Astrocyte (in vitro differentiated cells and primary cell): ENCODE measurements around the gene L1CAM. TPM values are rescaled to one million over a fixed set of nuclear protein-coding genes. Genes with fewer than 3 reads are reported as not detected.

Experiments
- DNase-seq: peaks from one replicate; pipeline ENCODE4 v3.0.0-alpha.2; 2010; ENCODE audit warnings: low read depth
- FAIRE-seq: peaks from 2 replicates; lab custom pipeline; 2011; peaks lifted over from hg19 to GRCh38; lab: Jason Lieb, UNC
- H2AFZ ChIP-seq: 2 replicates; pipeline ENCODE4 v1.6.0; 2012; ENCODE audit warnings: low read depth, low read length, inconsistent platforms
- H3K27ac ChIP-seq: 2 replicates; pipeline ENCODE4 v1.5.1; 2011; ENCODE audit warnings: low read depth, low read length, inconsistent platforms
- H3K27me3 ChIP-seq: 2 replicates; pipeline ENCODE4 v1.6.0; 2011; ENCODE audit warnings: low read length, inconsistent platforms; ENCODE audit not compliant: insufficient read depth
- H3K36me3 ChIP-seq: 2 replicates; pipeline ENCODE4 v1.5.1; 2011; ENCODE audit warnings: low read length, inconsistent platforms; ENCODE audit not compliant: insufficient read depth
- H3K4me1 ChIP-seq: 2 replicates; pipeline ENCODE4 v1.5.1; 2011; ENCODE audit warnings: low read length, inconsistent platforms; ENCODE audit not compliant: insufficient read depth
- H3K4me2 ChIP-seq: 2 replicates; pipeline ENCODE4 v1.6.0; 2012; ENCODE audit warnings: low read length, inconsistent platforms
- H3K4me3 ChIP-seq: 2 replicates; pipeline ENCODE4 v1.5.1; 2011; ENCODE audit warnings: low read depth, mild to moderate bottlenecking, low read length, inconsistent platforms; ENCODE audit not compliant: insufficient read depth
- H3K79me2 ChIP-seq: 2 replicates; pipeline ENCODE4 v1.6.0; 2012; ENCODE audit warnings: mild to moderate bottlenecking, low read length, inconsistent platforms; ENCODE audit not compliant: insufficient read depth
- H3K9ac ChIP-seq: 2 replicates; pipeline ENCODE4 v1.6.0; 2012; ENCODE audit warnings: mild to moderate bottlenecking, low read length, inconsistent platforms
- H3K9me3 ChIP-seq: 2 replicates; pipeline ENCODE4 v1.5.1; 2012; ENCODE audit warnings: low read depth, mild to moderate bottlenecking, low read length, inconsistent platforms; ENCODE audit not compliant: insufficient read depth
- H4K20me1 ChIP-seq: 2 replicates; pipeline ENCODE4 v1.6.0; 2012; ENCODE audit warnings: low read length, inconsistent platforms; ENCODE audit not compliant: insufficient read depth
- H3K27ac Mint-ChIP-seq: one replicate; pipeline ENCODE4 v1.8.0; 2021; ENCODE audit warnings: mild to moderate bottlenecking, mixed read lengths; ENCODE audit not compliant: unreplicated experiment
- H3K27me3 Mint-ChIP-seq: one replicate; pipeline ENCODE4 v1.8.0; 2021; ENCODE audit warnings: low read depth, mixed read lengths; ENCODE audit not compliant: unreplicated experiment
- H3K36me3 Mint-ChIP-seq: one replicate; pipeline ENCODE4 v1.8.0; 2021; ENCODE audit warnings: low read depth, mixed read lengths; ENCODE audit not compliant: unreplicated experiment
- H3K4me1 Mint-ChIP-seq: one replicate; pipeline ENCODE4 v1.8.0; 2021; ENCODE audit warnings: low read depth, mixed read lengths; ENCODE audit not compliant: unreplicated experiment
- H3K4me3 Mint-ChIP-seq: one replicate; pipeline ENCODE4 v1.8.0; 2021; ENCODE audit warnings: mild to moderate bottlenecking, moderate library complexity, mixed read lengths; ENCODE audit not compliant: unreplicated experiment
- H3K9me3 Mint-ChIP-seq: one replicate; pipeline ENCODE4 v1.8.0; 2021; ENCODE audit warnings: mild to moderate bottlenecking, mixed read lengths; ENCODE audit not compliant: unreplicated experiment
- CTCF ChIP-seq: IDR thresholded peaks from 2 replicates; pipeline ENCODE4 v1.5.1; 2011; ENCODE audit warnings: low read depth, mild to moderate bottlenecking, inconsistent platforms, low read length, moderate library complexity; ENCODE audit not compliant: insufficient read depth
- EZH2 ChIP-seq: IDR thresholded peaks from 2 replicates; pipeline ENCODE4 v1.6.1; 2012; ENCODE audit warnings: mild to moderate bottlenecking, low read length, inconsistent platforms; ENCODE audit not compliant: insufficient read depth
- total RNA-seq: library from RNA; stranded (reverse); gene quantifications from 2 replicates; pipeline ENCODE4 v1.2.1, GENCODE V29; 2021

Gene L1CAM
- total RNA-seq, 1 donor from 2014 or later = 347 TPM

- Histone ChIP-seq H3K27ac (no peak overlapping the region), H4K20me1 (no peaks in the 10 kb centered on the region), H3K4me1 (no peaks in the 10 kb centered on the region), H2AFZ (no peak overlapping the region), H3K4me2 (no peak overlapping the region), H3K27me3 (peaks cover 2% of the 10 kb centered on the region), H3K36me3 (no peaks in the 10 kb centered on the region), H3K79me2 (no peaks in the 10 kb centered on the region), H3K9ac (no peak overlapping the region), H3K9me3 (no peaks in the 10 kb centered on the region), H3K4me3 (no peak overlapping the region)
- Mint-ChIP-seq H3K36me3 (peaks cover 6% of the 10 kb centered on the region), H3K27me3 (no peaks in the 10 kb centered on the region), H3K9me3 (no peaks in the 10 kb centered on the region), H3K4me1 (peaks cover 7% of the 10 kb centered on the region), H3K27ac (no peak overlapping the region), H3K4me3 (no peak overlapping the region)
- no peak for FAIRE-seq
- DNase-seq = no peak
- TF ChIP-seq EZH2 (no peak), CTCF (no peak)
Observed at GRCh38 chrX:153869473-153870287, 16.3 kb downstream of the L1CAM start.

- Histone ChIP-seq H4K20me1 (no peaks in the 10 kb centered on the region), H3K36me3 (no peaks in the 10 kb centered on the region), H3K4me3 (no peak overlapping the region), H3K27ac (no peak overlapping the region), H3K9ac (no peak overlapping the region), H3K4me2 (no peak overlapping the region), H3K79me2 (no peaks in the 10 kb centered on the region), H3K9me3 (no peaks in the 10 kb centered on the region), H3K4me1 (no peaks in the 10 kb centered on the region), H2AFZ (no peak overlapping the region), H3K27me3 (peaks cover 2% of the 10 kb centered on the region)
- H3K27ac Mint-ChIP-seq = no peak overlapping the region
- no peak for FAIRE-seq
- no peaks in the 10 kb centered on the region for H3K9me3 Mint-ChIP-seq
- no peaks in the 10 kb centered on the region for H3K27me3 Mint-ChIP-seq
- H3K4me1 Mint-ChIP-seq = peaks cover 4% of the 10 kb centered on the region
- DNase-seq = no peak
- H3K4me3 Mint-ChIP-seq = no peak overlapping the region
- no peak for TF ChIP-seq CTCF
- TF ChIP-seq EZH2 = no peak
- H3K36me3 Mint-ChIP-seq = peaks cover 5% of the 10 kb centered on the region
Observed at GRCh38 chrX:153868576-153869472, 17.1 kb downstream of the L1CAM start.
